ENCODE measurements around the gene ZNF48.

Gene ZNF48

GRCh38 chr16:30353438-30354129 lies 41.6 kb upstream of the ZNF48 start:
- Histone ChIP-seq H3K9me3 (ENCODE audit: control insufficient read depth, insufficient read depth, low read depth, low read length) (no peaks in the 10 kb centered on the region), H3K27me3 (ENCODE audit: control insufficient read depth, insufficient read depth, low read length) (no peaks in the 10 kb centered on the region), H3K4me1 (ENCODE audit: control insufficient read depth, insufficient read depth, low read length) (peaks cover 12% of the 10 kb centered on the region), H3K36me3 (ENCODE audit: control insufficient read depth, insufficient read depth, low read length) (peaks cover 56% of the 10 kb centered on the region), H3K4me3 (ENCODE audit: low read depth, low read length) (no peak overlapping the region; the same call in 1 of the 2 replicates), H3K27ac (ENCODE audit: low read depth, low read length) (no peak overlapping the region), H3K9ac (ENCODE audit: low read length) (peak overlapping the region; percentile 98)

DNA sequence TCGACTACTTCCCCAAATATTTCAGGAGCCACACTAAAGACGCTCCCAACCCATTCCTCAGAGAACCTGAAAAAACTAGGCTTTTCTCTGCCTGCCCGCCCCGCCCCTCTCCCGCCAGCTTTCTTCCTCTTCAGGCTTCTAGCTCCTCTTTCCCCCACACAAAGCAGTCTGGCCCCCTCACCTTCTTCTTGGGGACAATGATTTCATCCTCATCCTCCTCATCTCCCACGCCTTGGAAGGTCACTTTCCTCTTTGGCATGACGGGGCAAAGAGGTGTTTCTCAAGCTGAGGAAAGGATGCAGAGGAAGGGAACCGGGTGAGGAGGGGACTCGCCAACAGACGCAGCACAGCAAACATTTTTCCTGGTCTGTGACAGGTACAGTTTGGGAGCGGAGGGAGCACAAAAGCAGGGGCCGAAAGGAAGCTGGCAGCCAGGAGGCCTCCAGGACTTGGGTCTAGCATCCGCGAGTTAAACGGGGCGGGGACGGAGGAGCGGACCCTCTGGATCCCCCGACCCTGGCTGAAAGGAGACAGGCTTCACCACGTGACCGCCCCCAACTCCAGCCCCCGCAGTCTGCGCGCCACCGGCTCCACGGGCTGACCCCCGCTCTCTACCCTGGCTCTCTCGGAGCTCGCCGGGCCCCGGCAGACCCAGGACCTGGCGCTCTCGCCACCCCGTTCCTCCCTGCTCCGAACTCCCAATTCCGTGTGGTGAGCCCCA lies 40.6 kb upstream of the ZNF48 start:
- Histone ChIP-seq H3K4me3 (ENCODE audit: low read depth, low read length) (peak overlapping the region; percentile 98), H3K4me1 (ENCODE audit: control insufficient read depth, insufficient read depth, low read length) (peaks cover 12% of the 10 kb centered on the region), H3K27ac (ENCODE audit: low read depth, low read length) (peak overlapping the region; percentile 86), H3K27me3 (ENCODE audit: control insufficient read depth, insufficient read depth, low read length) (no peaks in the 10 kb centered on the region), H3K9me3 (ENCODE audit: control insufficient read depth, insufficient read depth, low read depth, low read length) (no peaks in the 10 kb centered on the region), H3K9ac (ENCODE audit: low read length) (peak overlapping the region; percentile 98), H3K36me3 (ENCODE audit: control insufficient read depth, insufficient read depth, low read length) (peaks cover 60% of the 10 kb centered on the region)

DNA sequence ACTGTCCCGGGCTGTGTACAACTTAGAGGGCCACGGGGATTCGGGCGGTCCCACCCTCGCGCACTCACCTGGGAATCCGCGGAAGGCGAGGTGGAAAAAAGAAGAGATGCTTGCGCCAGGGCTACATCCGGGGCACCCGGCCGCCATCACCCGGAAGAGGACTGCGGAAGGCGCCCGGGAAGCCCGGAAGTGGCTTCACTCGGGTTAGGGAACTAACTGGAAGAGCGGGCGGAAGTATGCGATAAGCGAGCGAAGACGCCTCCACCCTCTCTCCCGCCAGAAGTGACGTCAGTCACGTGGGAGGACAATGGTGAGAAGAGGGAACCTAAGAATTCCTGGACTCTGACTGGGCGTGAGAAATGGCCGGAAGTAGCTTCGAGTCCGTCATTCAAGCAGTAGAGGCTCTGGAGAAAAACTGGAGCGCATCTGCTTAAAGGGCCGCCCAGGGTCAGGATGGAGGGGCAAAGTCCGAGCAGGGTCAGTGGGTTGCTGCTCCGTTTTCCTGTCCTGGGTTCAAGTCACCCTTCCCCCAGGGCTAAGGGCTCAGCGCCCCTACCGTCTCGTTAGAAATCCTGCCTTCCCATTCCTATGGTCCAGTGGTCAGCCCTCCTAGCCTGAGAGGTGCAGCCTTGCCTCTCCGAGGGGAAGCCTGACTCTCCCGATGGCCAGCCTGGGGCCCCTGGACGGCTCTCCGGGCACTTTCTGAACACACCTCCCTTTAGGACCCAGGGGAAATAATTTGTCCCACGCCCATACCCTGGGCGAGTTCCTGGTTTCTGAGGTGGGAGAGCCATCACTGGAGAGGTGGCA lies 39.9 kb upstream of the ZNF48 start, which contains the start of gene CD2BP2:
Gene CD2BP2, minus strand, starts transcription at position 165 of the 810 bp plus-strand sequence. CDS start 627 bp downstream, outside the sequence.
- Histone ChIP-seq H3K27ac (ENCODE audit: low read depth, low read length) (peak within 1 kb of the TSS; percentile 95), H3K9ac (ENCODE audit: low read length) (peak within 1 kb of the TSS; percentile 98), H3K27me3 (ENCODE audit: control insufficient read depth, insufficient read depth, low read length) (no peaks in the 10 kb centered on the region), H3K4me3 (ENCODE audit: low read depth, low read length) (peak within 1 kb of the TSS; percentile 98), H3K36me3 (ENCODE audit: control insufficient read depth, insufficient read depth, low read length) (peaks cover 59% of the 10 kb centered on the region), H3K4me1 (ENCODE audit: control insufficient read depth, insufficient read depth, low read length) (peaks cover 12% of the 10 kb centered on the region), H3K9me3 (ENCODE audit: control insufficient read depth, insufficient read depth, low read depth, low read length) (no peaks in the 10 kb centered on the region)

DNA sequence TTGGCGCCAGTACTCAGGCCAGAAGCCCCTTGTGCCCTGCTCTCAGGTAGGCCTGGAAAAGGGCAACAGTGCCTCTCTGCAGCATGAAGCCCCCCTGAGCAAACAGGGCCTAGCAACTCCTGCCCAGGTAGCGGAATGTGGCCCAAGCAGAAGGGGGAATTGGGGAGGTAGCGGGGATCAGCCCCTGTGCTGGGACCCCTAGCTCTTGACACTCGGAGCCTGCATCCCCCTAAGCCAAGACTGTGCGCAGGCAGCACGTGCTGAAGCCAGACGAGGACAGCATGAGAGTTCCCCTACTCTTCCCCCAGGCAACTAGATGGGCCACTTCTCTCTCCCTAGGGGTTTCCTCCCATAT lies 39.3 kb upstream of the ZNF48 start:
- H3K27ac ChIP-seq (ENCODE audit: low read depth, low read length), result peak overlapping the region; percentile 95
- no peaks in the 10 kb centered on the region for H3K27me3 ChIP-seq (ENCODE audit: control insufficient read depth, insufficient read depth, low read length)
- H3K36me3 ChIP-seq (ENCODE audit: control insufficient read depth, insufficient read depth, low read length), result peaks cover 56% of the 10 kb centered on the region
- H3K9ac ChIP-seq (ENCODE audit: low read length), result peak overlapping the region; percentile 98
- H3K4me3 ChIP-seq (ENCODE audit: low read depth, low read length), result peak overlapping the region; percentile 98
- H3K4me1 ChIP-seq (ENCODE audit: control insufficient read depth, insufficient read depth, low read length), result peaks cover 12% of the 10 kb centered on the region
- no peaks in the 10 kb centered on the region for H3K9me3 ChIP-seq (ENCODE audit: control insufficient read depth, insufficient read depth, low read depth, low read length)

GRCh38 chr16:30356401-30357084 lies 38.7 kb upstream of the ZNF48 start:
- Histone ChIP-seq H3K27me3 (ENCODE audit: control insufficient read depth, insufficient read depth, low read length) (no peaks in the 10 kb centered on the region), H3K27ac (ENCODE audit: low read depth, low read length) (no peak overlapping the region), H3K36me3 (ENCODE audit: control insufficient read depth, insufficient read depth, low read length) (peaks cover 50% of the 10 kb centered on the region), H3K9me3 (ENCODE audit: control insufficient read depth, insufficient read depth, low read depth, low read length) (no peaks in the 10 kb centered on the region), H3K4me1 (ENCODE audit: control insufficient read depth, insufficient read depth, low read length) (peaks cover 12% of the 10 kb centered on the region), H3K9ac (ENCODE audit: low read length) (peak overlapping the region; percentile 98), H3K4me3 (ENCODE audit: low read depth, low read length) (peak overlapping the region; percentile 98; the same call in 1 of the 2 replicates)

- Histone ChIP-seq H3K9me3 (ENCODE audit: control insufficient read depth, insufficient read depth, low read depth, low read length) (no peaks in the 10 kb centered on the region), H3K27ac (ENCODE audit: low read depth, low read length) (no peak overlapping the region), H3K4me3 (ENCODE audit: low read depth, low read length) (no peak overlapping the region), H3K27me3 (ENCODE audit: control insufficient read depth, insufficient read depth, low read length) (no peaks in the 10 kb centered on the region), H3K4me1 (ENCODE audit: control insufficient read depth, insufficient read depth, low read length) (peaks cover 12% of the 10 kb centered on the region), H3K36me3 (ENCODE audit: control insufficient read depth, insufficient read depth, low read length) (peaks cover 45% of the 10 kb centered on the region), H3K9ac (ENCODE audit: low read length) (no peak overlapping the region)
Measured at GRCh38 chr16:30357085-30357714, 38.0 kb upstream of the ZNF48 start.

- H3K9me3 ChIP-seq (ENCODE audit: control insufficient read depth, insufficient read depth, low read depth, low read length), result no peaks in the 10 kb centered on the region
- H3K4me3 ChIP-seq (ENCODE audit: low read depth, low read length), result no peak overlapping the region
- H3K4me1 ChIP-seq (ENCODE audit: control insufficient read depth, insufficient read depth, low read length), result peaks cover 12% of the 10 kb centered on the region
- H3K36me3 ChIP-seq (ENCODE audit: control insufficient read depth, insufficient read depth, low read length), result peaks cover 42% of the 10 kb centered on the region
- H3K27ac ChIP-seq (ENCODE audit: low read depth, low read length), result no peak overlapping the region
- H3K9ac ChIP-seq (ENCODE audit: low read length), result no peak overlapping the region
- H3K27me3 ChIP-seq (ENCODE audit: control insufficient read depth, insufficient read depth, low read length), result no peaks in the 10 kb centered on the region
Measured at GRCh38 chr16:30357715-30358576, 37.3 kb upstream of the ZNF48 start.

- peaks cover 38% of the 10 kb centered on the region for H3K36me3 ChIP-seq (ENCODE audit: control insufficient read depth, insufficient read depth, low read length)
- H3K4me1 ChIP-seq (ENCODE audit: control insufficient read depth, insufficient read depth, low read length), result peaks cover 12% of the 10 kb centered on the region
- no peak overlapping the region for H3K9ac ChIP-seq (ENCODE audit: low read length)
- H3K9me3 ChIP-seq (ENCODE audit: control insufficient read depth, insufficient read depth, low read depth, low read length), result no peaks in the 10 kb centered on the region
- H3K27me3 ChIP-seq (ENCODE audit: control insufficient read depth, insufficient read depth, low read length), result no peaks in the 10 kb centered on the region
- H3K4me3 ChIP-seq (ENCODE audit: low read depth, low read length), result no peak overlapping the region
- H3K27ac ChIP-seq (ENCODE audit: low read depth, low read length), result no peak overlapping the region
Measured at GRCh38 chr16:30358577-30358936, 36.7 kb upstream of the ZNF48 start.

DNA sequence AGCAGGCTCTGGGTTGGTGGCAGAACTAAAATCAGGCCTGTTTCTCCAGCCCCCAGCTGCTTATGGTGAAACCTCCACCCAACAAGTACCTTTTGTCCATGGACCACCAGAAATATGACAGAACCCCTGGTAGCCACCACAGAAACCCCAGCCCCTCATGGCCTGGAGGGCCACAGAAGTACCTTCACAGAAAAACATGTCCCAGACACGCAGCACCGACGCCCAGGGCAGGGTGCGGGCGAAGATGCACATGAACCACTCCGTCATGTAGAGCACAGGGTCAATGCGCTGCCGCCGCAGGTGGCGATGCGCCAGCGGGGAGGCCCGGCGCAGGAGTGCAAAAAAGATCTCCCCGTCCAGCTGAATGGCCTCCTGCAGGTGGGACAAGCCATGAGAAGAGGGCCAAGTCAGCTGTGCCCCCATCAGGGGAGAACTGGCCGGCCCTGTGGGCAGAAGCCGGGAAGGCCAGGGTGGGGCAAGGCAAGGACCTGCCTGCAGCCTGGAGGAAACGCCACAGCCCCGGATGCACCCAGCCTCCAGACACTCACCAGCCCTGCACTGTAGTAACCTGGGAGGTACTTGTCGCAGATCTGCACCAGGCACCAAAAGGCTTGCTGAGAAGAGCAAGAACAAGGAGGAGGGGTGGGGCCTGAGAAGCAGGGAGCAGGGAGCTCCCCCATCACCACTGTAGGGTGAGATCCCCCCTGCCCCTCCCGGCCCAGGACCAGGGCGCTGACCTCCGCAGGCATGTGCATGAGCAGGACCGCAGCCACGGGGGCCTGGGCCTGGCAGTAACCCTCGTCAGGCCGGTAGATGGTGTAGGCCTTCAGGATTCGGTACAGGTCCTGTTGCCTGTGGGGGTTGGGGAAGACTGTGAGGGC lies 36.0 kb upstream of the ZNF48 start:
- no peak overlapping the region for H3K27ac ChIP-seq (ENCODE audit: low read depth, low read length)
- H3K4me1 ChIP-seq (ENCODE audit: control insufficient read depth, insufficient read depth, low read length), result peaks cover 7% of the 10 kb centered on the region
- H3K9me3 ChIP-seq (ENCODE audit: control insufficient read depth, insufficient read depth, low read depth, low read length), result no peaks in the 10 kb centered on the region
- H3K36me3 ChIP-seq (ENCODE audit: control insufficient read depth, insufficient read depth, low read length), result peaks cover 34% of the 10 kb centered on the region
- peak overlapping the region; percentile 25 for H3K9ac ChIP-seq (ENCODE audit: low read length)
- H3K27me3 ChIP-seq (ENCODE audit: control insufficient read depth, insufficient read depth, low read length), result no peaks in the 10 kb centered on the region
- no peak overlapping the region for H3K4me3 ChIP-seq (ENCODE audit: low read depth, low read length)
